ENCODE measurements around the gene DPH2. TPM values are rescaled to one million over a fixed set of nuclear protein-coding genes. Genes with fewer than 3 reads are reported as not detected.

Gene DPH2
- total and polyA plus RNA-seq, 2 of the 8 experiments (the other 6 are each of a cell fraction or from before 2014, with no cell fraction given), result 64.9 to 92.1 TPM

GRCh38 chr1:43969746-43970466 is at the start of gene DPH2 (continued):
- TF ChIP-seq CTCF (IDR thresholded peaks at IDR 0.05; ENCODE audit: control extremely low read depth in 1 of 3, insufficient read depth in 1 of 3, low read depth in 1 of 3, low read length in 3 of 3) (no peak), RAD21 (IDR thresholded peaks at IDR 0.05 in 1 of 2, conservative IDR thresholded peaks at IDR 0.05 in 1 of 2; ENCODE audit: low read depth in 2 of 2, low read length in 2 of 2) (no peak), PHF8 (conservative IDR thresholded peaks at IDR 0.05; ENCODE audit: low read depth, low read length) (peak; percentile 63), SIRT6 (IDR thresholded peaks at IDR 0.05; ENCODE audit: low read length) (no peak), USF2 (IDR thresholded peaks at IDR 0.05; ENCODE audit: low read length) (peak; percentile 25; the same call in 1 of the 2 replicates), SIN3A (conservative IDR thresholded peaks at IDR 0.05 in 1 of 2, IDR thresholded peaks at IDR 0.05 in 1 of 2; ENCODE audit: low read depth in 1 of 2, low read length in 2 of 2) (peak; percentile 97; a peak in 3 of 4 replicates), CEBPB (IDR thresholded peaks at IDR 0.05; ENCODE audit: low read depth, low read length) (no peak), SP1 (IDR thresholded peaks at IDR 0.05; ENCODE audit: low read depth, low read length) (peak; percentile 90)

Data from H1 (cell line).